H1 (cell line): ENCODE measurements around the gene MACF1. TPM values are rescaled to one million over a fixed set of nuclear protein-coding genes. Genes with fewer than 3 reads are reported as not detected.

Experiments
- CTCF ChIA-PET: fragments of 300-600 bp; sonication (Branson Sonifier 250); formaldehyde crosslinking; loops from one replicate; lab custom pipeline; 2021; ENCODE audit not compliant: partially characterized antibody; lab: Charles Lee
- POLR2A ChIA-PET: fragments of 300-600 bp; sonication (Branson Sonifier 250); formaldehyde crosslinking; loops from one replicate; lab custom pipeline; 2021; ENCODE audit warnings: inconsistent platforms; ENCODE audit not compliant: partially characterized antibody; lab: Charles Lee
- DNase-seq, 2 experiments: peaks; one replicate each; pipeline versions ENCODE4 v3.0.0 to v3.0.0-alpha.2; 2010 to 2022; ENCODE audit warnings: low spot score in 2 of 2, low read depth in 1 of 2, mixed read lengths in 1 of 2
- FAIRE-seq: peaks from 2 replicates; lab custom pipeline; 2011; peaks lifted over from hg19 to GRCh38; lab: Jason Lieb, UNC
- H2AFZ ChIP-seq: 2 replicates; pipeline ENCODE4 v1.8.1; 2012; ENCODE audit warnings: low read length, inconsistent platforms
- H2AK5ac ChIP-seq: 2 replicates; pipeline ENCODE4 v1.6.1; 2013; ENCODE audit warnings: low read depth, low read length
- H2BK120ac ChIP-seq: replicated peaks from 2 replicates; pipeline ENCODE3; 2013; ENCODE audit warnings: low read depth, low read length, inconsistent platforms
- H2BK12ac ChIP-seq: 2 replicates; pipeline ENCODE4 v1.6.1; 2013; ENCODE audit warnings: low read depth, low read length
- H2BK15ac ChIP-seq: 2 replicates; pipeline ENCODE4 v1.6.1; 2013; ENCODE audit warnings: low read length
- H2BK20ac ChIP-seq: 2 replicates; pipeline ENCODE4 v1.6.1; 2013; ENCODE audit warnings: low read length
- H2BK5ac ChIP-seq: 2 replicates; pipeline ENCODE4 v1.6.1; 2013; ENCODE audit warnings: low read depth, low read length
- H3K14ac ChIP-seq: 2 replicates; pipeline ENCODE4 v1.6.1; 2013; ENCODE audit warnings: inconsistent platforms; ENCODE audit not compliant: insufficient read length
- H3K18ac ChIP-seq: 2 replicates; pipeline ENCODE4 v1.6.1; 2013; ENCODE audit warnings: low read length; ENCODE audit errors: extremely low read depth
- H3K23ac ChIP-seq: 2 replicates; pipeline ENCODE4 v1.6.1; 2013; ENCODE audit warnings: inconsistent platforms; ENCODE audit not compliant: insufficient read length
- H3K23me2 ChIP-seq: 2 replicates; pipeline ENCODE4 v1.6.1; 2013; ENCODE audit warnings: low read depth, low read length
- H3K27ac ChIP-seq: 2 replicates; pipeline ENCODE4 v1.6.1; 2011; ENCODE audit warnings: low read depth, low read length, inconsistent platforms
- H3K27me3 ChIP-seq, 4 experiments: replicated peaks in 1 of 4; 1 replicate in 1 of 4; 2 replicates in 3 of 4; pipeline versions ENCODE4 v1.6.1 to v1.8.1; 2011 to 2013; ENCODE audit warnings: low read length in 3 of 4, mild to moderate bottlenecking in 3 of 4, inconsistent platforms in 2 of 4, mixed read lengths in 2 of 4, moderate library complexity in 1 of 4; ENCODE audit not compliant: control insufficient read depth in 3 of 4, insufficient read depth in 3 of 4; ENCODE audit errors: extremely low read depth in 1 of 4
- H3K36me3 ChIP-seq, 4 experiments: 2 replicates each; pipeline versions ENCODE4 v1.6.1 to v1.8.1; 2011 to 2013; ENCODE audit warnings: mild to moderate bottlenecking in 4 of 4, low read length in 3 of 4, moderate library complexity in 2 of 4, control low read depth in 1 of 4, inconsistent platforms in 1 of 4; ENCODE audit not compliant: insufficient read depth in 4 of 4, control insufficient read depth in 2 of 4
- H3K4ac ChIP-seq: replicated peaks from 2 replicates; pipeline ENCODE3; 2013; ENCODE audit warnings: low read length, low read depth, mixed read lengths, inconsistent platforms; ENCODE audit not compliant: insufficient read length
- H3K4me1 ChIP-seq, 4 experiments: replicated peaks in 1 of 4; 1 replicate in 1 of 4; 2 replicates in 3 of 4; pipeline versions ENCODE4 v1.6.1 to v1.8.1; 2011 to 2013; ENCODE audit warnings: low read length in 3 of 4, inconsistent platforms in 2 of 4, mixed read lengths in 1 of 4; ENCODE audit not compliant: insufficient read depth in 4 of 4, control insufficient read depth in 3 of 4
- H3K4me2 ChIP-seq, 2 experiments: 2 replicates each; pipeline versions ENCODE4 v1.6.1 to v1.8.1; 2011 to 2013; ENCODE audit warnings: low read depth in 2 of 2, low read length in 2 of 2, control low read depth in 1 of 2, inconsistent platforms in 1 of 2, mild to moderate bottlenecking in 1 of 2; ENCODE audit not compliant: insufficient read depth in 1 of 2
- H3K4me3 ChIP-seq, 4 experiments: fragments of 200-600, 300-600 bp in 1 of 4; sonication (generic), shearing (Covaris generic), sonication (Bioruptor Twin) in 1 of 4; 2 replicates each; pipeline versions ENCODE4 v1.5.1 to v1.8.1; 2011 to 2016; ENCODE audit warnings: low read length in 4 of 4, low read depth in 3 of 4, control low read depth in 2 of 4, inconsistent platforms in 2 of 4, mild to moderate bottlenecking in 2 of 4, mixed read lengths in 1 of 4, moderate library complexity in 1 of 4; ENCODE audit not compliant: insufficient read depth in 2 of 4; ENCODE audit errors: extremely low read depth in 1 of 4
- H3K56ac ChIP-seq: replicated peaks from 2 replicates; pipeline ENCODE3; 2013; ENCODE audit warnings: low read depth, mild to moderate bottlenecking, mixed read lengths, low read length, inconsistent platforms; ENCODE audit not compliant: insufficient read length
- H3K79me1 ChIP-seq: 2 replicates; pipeline ENCODE4 v1.6.1; 2013; ENCODE audit warnings: low read depth, low read length, control low read depth
- H3K79me2 ChIP-seq, 2 experiments: 2 replicates each; pipeline versions ENCODE4 v1.6.1 to v1.8.1; 2012 to 2013; ENCODE audit warnings: low read length in 2 of 2, mild to moderate bottlenecking in 2 of 2, inconsistent platforms in 1 of 2; ENCODE audit not compliant: insufficient read depth in 2 of 2, control insufficient read depth in 1 of 2
- H3K9ac ChIP-seq, 4 experiments: replicated peaks in 1 of 4; 1 replicate in 1 of 4; 2 replicates in 3 of 4; pipeline versions ENCODE4 v1.6.1 to v1.8.1; 2011 to 2013; ENCODE audit warnings: low read depth in 3 of 4, low read length in 3 of 4, control low read depth in 2 of 4, mild to moderate bottlenecking in 2 of 4, moderate library complexity in 2 of 4, inconsistent platforms in 1 of 4; ENCODE audit errors: extremely low read depth in 1 of 4
- H3K9me3 ChIP-seq, 2 experiments: 2 replicates each; pipeline versions ENCODE4 v1.6.1 to v1.8.1; 2012 to 2013; ENCODE audit warnings: mild to moderate bottlenecking in 2 of 2, moderate library complexity in 2 of 2, control low read depth in 1 of 2, inconsistent platforms in 1 of 2, low read depth in 1 of 2, low read length in 1 of 2, mixed read lengths in 1 of 2; ENCODE audit not compliant: insufficient read depth in 2 of 2
- H4K20me1 ChIP-seq, 2 experiments: replicated peaks in 1 of 2; 2 replicates each; pipeline versions ENCODE3 to v1.8.1; 2011 to 2013; ENCODE audit warnings: inconsistent platforms in 2 of 2, low read length in 2 of 2, mild to moderate bottlenecking in 1 of 2; ENCODE audit not compliant: insufficient read depth in 2 of 2, control insufficient read depth in 1 of 2
- H4K5ac ChIP-seq: 2 replicates; pipeline ENCODE4 v1.6.1; 2013; ENCODE audit warnings: low read length, low read depth, mixed read lengths, inconsistent platforms; ENCODE audit not compliant: insufficient read length
- H4K8ac ChIP-seq: 2 replicates; pipeline ENCODE4 v1.8.0; 2013; ENCODE audit warnings: mild to moderate bottlenecking, moderate library complexity, low read length, inconsistent platforms; ENCODE audit not compliant: insufficient read depth; ENCODE audit errors: extremely low read depth
- H4K91ac ChIP-seq: replicated peaks from 2 replicates; pipeline ENCODE3; 2013; ENCODE audit warnings: low read length, mixed read lengths, inconsistent platforms; ENCODE audit not compliant: insufficient read length
- KDM1A ChIP-seq: fragments of 200-600, 300-600 bp; sonication (generic); IDR thresholded peaks from 2 replicates; pipeline ENCODE4 v1.7.1; 2016; ENCODE audit warnings: mild to moderate bottlenecking, low read length, borderline replicate concordance
- SP2 ChIP-seq: IDR thresholded peaks from 2 replicates; pipeline ENCODE4 v1.6.1; 2012; ENCODE audit warnings: mild to moderate bottlenecking, low read length, inconsistent platforms
- USF2 ChIP-seq: IDR thresholded peaks from 2 replicates; pipeline ENCODE4 v1.6.1; 2011; ENCODE audit warnings: low read length, improper control_type of control experiment
- WGBS, 2 experiments: shearing (Covaris generic) in 1 of 2; methylation state at CpG; one replicate each; pipeline versions ENCODE4 v1.1.6 to v1.1.7; 2013 to 2015; ENCODE audit warnings: low lambda C conversion rate in 2 of 2, mixed read lengths in 2 of 2, inconsistent platforms in 1 of 2, low coverage in 1 of 2, missing lambda C conversion rate in 1 of 2; ENCODE audit not compliant: insufficient replicate concordance in 2 of 2, insufficient coverage in 1 of 2, insufficient read length in 1 of 2; ENCODE audit errors: extremely low coverage in 1 of 2, missing lambda C conversion rate in 1 of 2; 5-methylcytosine and 5-hydroxymethylcytosine counted together
- polyA plus RNA-seq, 7 experiments: library from polyadenylated mRNA; depleted of rRNA in 3 of 7; stranded (reverse) in 5 of 7; unstranded in 2 of 7; fragments of >200 nt in 5 of 7; fragments of 200-250 nt in 2 of 7; gene quantifications; 1 replicate in 5 of 7; 2 replicates in 1 of 7; 4 replicates in 1 of 7; pipeline versions ENCODE4 v1.2.1 to v1.2.3, GENCODE V29; 2011 to 2013; ENCODE audit warnings: missing spikeins in 2 of 7, mixed read lengths in 2 of 7
- total RNA-seq: library from RNA; stranded (reverse); fragmentation: NEBNext Ultra II Directional; extraction: Animal tissue kit (Norgen Biotek cat#: 25700); gene quantifications from 2 replicates; pipeline ENCODE4 v1.2.1, GENCODE V29; 2021

Gene MACF1
- total and polyA plus RNA-seq, 2 of the 8 experiments (the other 6 are each of a cell fraction or from before 2014, with no cell fraction given) = 59.8 to 285 TPM

- Histone ChIP-seq H2AK5ac (no peak overlapping the region), H2BK15ac (no peak overlapping the region), H3K36me3 (peaks cover 0 to 2% (median under 1%) of the 10 kb centered on the region in 4 experiments; a peak in 3 of 8 replicates), H3K27me3 (no peaks in the 10 kb centered on the region), H4K91ac (no peak overlapping the region), H3K18ac (no peak overlapping the region), H3K23ac (no peak overlapping the region), H2BK12ac (no peak overlapping the region), H3K79me1 (peaks cover 9% of the 10 kb centered on the region; the same call in 1 of the 2 replicates), H2BK120ac (no peak overlapping the region), H3K4me1 (peaks cover 3 to 17% (median 8%) of the 10 kb centered on the region in 4 experiments; a peak in 5 of 7 replicates), H3K4ac (no peak overlapping the region), H3K56ac (no peak overlapping the region), H3K9me3 (no peaks in the 10 kb centered on the region), H2BK5ac (no peak overlapping the region), H3K4me3 (no peak overlapping the region), H3K4me2 (no peak overlapping the region), H3K9ac (no peak overlapping the region), H2BK20ac (no peak overlapping the region), H4K20me1 (peaks cover 0 to 2% of the 10 kb centered on the region in 2 experiments), H2AFZ (no peak overlapping the region), H4K8ac (no peak overlapping the region), H3K79me2 (peaks cover 0 to 55% of the 10 kb centered on the region in 2 experiments; a peak in 2 of 4 replicates), H3K14ac (no peak overlapping the region), H3K27ac (no peak overlapping the region), H4K5ac (no peak overlapping the region), H3K23me2 (no peaks in the 10 kb centered on the region; the same call in 1 of the 2 replicates)
- CTCF ChIA-PET = interaction anchor here (0.6 to 1.4 kb wide), 5 partner anchors 9 to 54 kb away, joined by 3 to 13 read pairs (median 3); no protein-coding TSS in a partner anchor
- DNase-seq (no peak), FAIRE-seq (no peak)
- WGBS, 2 experiments = 97% methylated on average over 1 of the region's 1 CpG; no CpG with 5 or more reads in 1 of the 2 experiments
- POLR2A ChIA-PET = interaction anchor here (0.5 to 1.7 kb wide), 3 partner anchors 14 to 21 kb away, joined by 3 to 6 read pairs (median 3); no protein-coding TSS in a partner anchor
- TF ChIP-seq SP2 (no peak), USF2 (no peak), KDM1A (no peak)
Observed at GRCh38 chr1:39395357-39395831, 190.9 kb downstream of the MACF1 start.
